Transverse colon (tissue), 4 donors: ENCODE results near the gene GLI3. TPM values are rescaled to one million over a fixed set of nuclear protein-coding genes. Genes with fewer than 3 reads are reported as not detected.
A peak's percentile ranks its signal among the peaks of the same experiment; 100 is the strongest.

Experiments
- DNase-seq: peaks from one replicate; pipeline ENCODE4 v3.0.0-alpha.2; 2019
- H3K27ac ChIP-seq, 4 donors: fragments of 200-600 bp; sonication (generic); 2 replicates each; pipeline ENCODE4 v1.5.1; 2016 to 2018; ENCODE audit warnings: inconsistent platforms in 4 of 4
- H3K27me3 ChIP-seq: fragments of 200-600 bp; sonication (generic); 2 replicates; pipeline ENCODE4 v1.5.1; 2017; ENCODE audit warnings: inconsistent platforms
- H3K36me3 ChIP-seq, 4 donors: fragments of 200-600 bp; sonication (generic); 2 replicates each; pipeline ENCODE4 v1.5.1; 2017 to 2019; ENCODE audit warnings: inconsistent platforms in 4 of 4
- H3K4me1 ChIP-seq, 4 donors: fragments of 200-600 bp; sonication (generic); 2 replicates each; pipeline ENCODE4 v1.5.1; 2017 to 2020; ENCODE audit warnings: inconsistent platforms in 4 of 4
- H3K4me3 ChIP-seq, 4 donors: fragments of 200-600 bp; sonication (generic); 1 replicate in 1 of 4; 2 replicates in 3 of 4; pipeline versions ENCODE4 v1.5.1 to v1.6.1; 2017 to 2019; ENCODE audit warnings: inconsistent platforms in 4 of 4
- H3K9me3 ChIP-seq, 2 donors: fragments of 200-600 bp; sonication (generic); 2 replicates each; pipeline ENCODE4 v1.5.1; 2017 to 2019; ENCODE audit warnings: inconsistent platforms in 2 of 2
- CTCF ChIP-seq, 5 experiments: fragments of 200-600 bp in 3 of 5; fragments of 450-650 bp in 2 of 5; sonication (generic) in 3 of 5; IDR thresholded peaks; 1 replicate in 2 of 5; 2 replicates in 3 of 5; pipeline ENCODE4 v1.5.1; 2016 to 2017; ENCODE audit warnings: antibody characterized with exemption in 5 of 5, inconsistent platforms in 3 of 5, mild to moderate bottlenecking in 2 of 5, moderate library complexity in 1 of 5
- EP300 ChIP-seq: sonication (generic); formaldehyde crosslinking; IDR thresholded peaks from one replicate; pipeline ENCODE4 v1.6.1; 2017; ENCODE audit warnings: antibody characterized with exemption, low read depth
- POLR2A ChIP-seq: fragments of 450-650 bp; IDR thresholded peaks from one replicate; pipeline ENCODE4 v1.6.1; 2016; ENCODE audit warnings: antibody characterized with exemption, mild to moderate bottlenecking, moderate library complexity
- POLR2AphosphoS5 ChIP-seq, 3 donors: sonication (generic); formaldehyde crosslinking; IDR thresholded peaks; one replicate each; pipeline ENCODE4 v1.6.1; 2016; ENCODE audit warnings: antibody characterized with exemption in 3 of 3
- WGBS, 2 donors: methylation state at CpG; one replicate each; pipeline ENCODE4 v1.1.5; 2018; ENCODE audit warnings: low coverage in 1 of 2; 5-methylcytosine and 5-hydroxymethylcytosine counted together
- in situ Hi-C, 4 donors: fragments of 200-750 bp; cut with MboI; loops; one replicate each; pipeline versions ENCODE4 v1.15.0 to v1.15.1; 2017; ENCODE audit warnings: low sequenced_read_pairs in 3 of 4, low pct_ligation_motif_present in 1 of 4, low pct_unique_long_range_greater_than_20kb in 1 of 4
- intact Hi-C: fragments of 100-400 bp; cut with DNase I; formaldehyde crosslinking; loops from one replicate; pipeline ENCODE4 v1.15.1; 2023; ENCODE audit warnings: low total_unique reads
- total RNA-seq, 4 donors: library from RNA; depleted of rRNA; stranded (reverse); fragments of >200 nt; gene quantifications; one replicate each; pipeline ENCODE4 v1.1.0, GENCODE V29; 2016

The GLI3 gene
- total RNA-seq, 4 donors from 2014 or later: 3.7 to 41.1 (median 5.3) TPM

GRCh38 chr7:42106562-42106961 is 130.4 kb downstream of the GLI3 start:
- in situ Hi-C loops: no loop called here
- no peak for DNase-seq
- WGBS, 2 donors: 33 to 63% methylated on average over 1 to 3 of the region's 3 CpGs
- TF ChIP-seq EP300 (no peak), POLR2AphosphoS5 (IDR thresholded peaks at IDR 0.05) (no peak), CTCF (IDR thresholded peaks at IDR 0.05) (no peak), POLR2A (no peak)
- H3K4me3 ChIP-seq: no peak overlapping the region
- intact Hi-C loops: no loop called here
- H3K27me3 ChIP-seq: no peaks in the 10 kb centered on the region
- H3K4me1 ChIP-seq: peaks cover 4 to 38% (median 8%) of the 10 kb centered on the region in 4 donors
- no peaks in the 10 kb centered on the region for H3K9me3 ChIP-seq
- peak overlapping the region in 3 of 4 donors; percentile 2 to 44 (median 15) for H3K27ac ChIP-seq
- no peaks in the 10 kb centered on the region for H3K36me3 ChIP-seq

GRCh38 chr7:42105554-42106358 is 131.3 kb downstream of the GLI3 start:
- Histone ChIP-seq H3K4me1 (peaks cover 4 to 38% (median 8%) of the 10 kb centered on the region in 4 donors), H3K36me3 (no peaks in the 10 kb centered on the region), H3K27ac (peak overlapping the region in 3 of 4 donors; percentile 10 to 44 (median 15)), H3K27me3 (no peaks in the 10 kb centered on the region), H3K9me3 (no peaks in the 10 kb centered on the region), H3K4me3 (no peak overlapping the region)
- WGBS, 2 donors: 51 to 66% methylated on average over 10 to 12 of the region's 12 CpGs
- in situ Hi-C loops: no loop called here
- intact Hi-C loops: no loop called here
- TF ChIP-seq POLR2AphosphoS5 (IDR thresholded peaks at IDR 0.05) (no peak), EP300 (no peak), POLR2A (no peak)
- DNase-seq: no peak

GRCh38 chr7:42104694-42105093 is 132.3 kb downstream of the GLI3 start:
- no peak for TF ChIP-seq CTCF (IDR thresholded peaks at IDR 0.05)
- TF ChIP-seq EP300: no peak
- TF ChIP-seq POLR2A: no peak
- TF ChIP-seq POLR2AphosphoS5 (IDR thresholded peaks at IDR 0.05): no peak
- intact Hi-C loops (no loop called here), in situ Hi-C loops (no loop called here)
- DNase-seq: no peak
- Histone ChIP-seq H3K36me3 (no peaks in the 10 kb centered on the region), H3K9me3 (no peaks in the 10 kb centered on the region), H3K27me3 (no peaks in the 10 kb centered on the region), H3K27ac (peak overlapping the region in 3 of 4 donors; percentile 6 to 44 (median 16)), H3K4me3 (no peak overlapping the region), H3K4me1 (peaks cover 4 to 38% (median 8%) of the 10 kb centered on the region in 4 donors)
- WGBS, 2 donors: 67% methylated on average over 2 of the region's 2 CpGs; no CpG with 5 or more reads in 1 of the 2 donors

GRCh38 chr7:42104231-42104630 is 132.8 kb downstream of the GLI3 start:
- intact Hi-C loops: no loop called here
- no peaks in the 10 kb centered on the region for H3K9me3 ChIP-seq
- H3K27ac ChIP-seq: peak overlapping the region in 1 of 4 donors; percentile 16
- H3K4me1 ChIP-seq: peaks cover 4 to 36% (median 8%) of the 10 kb centered on the region in 4 donors
- H3K27me3 ChIP-seq: no peaks in the 10 kb centered on the region
- no peak overlapping the region for H3K4me3 ChIP-seq
- WGBS, 2 donors: 89 to 100% methylated on average over 5 of the region's 5 CpGs
- TF ChIP-seq POLR2AphosphoS5 (IDR thresholded peaks at IDR 0.05): no peak
- in situ Hi-C loops: no loop called here
- DNase-seq: no peak
- no peaks in the 10 kb centered on the region for H3K36me3 ChIP-seq

- H3K27me3 ChIP-seq: no peaks in the 10 kb centered on the region
- peaks cover 4 to 28% (median 8%) of the 10 kb centered on the region in 4 donors for H3K4me1 ChIP-seq
- no peak for DNase-seq
- intact Hi-C loops (no loop called here), in situ Hi-C loops (no loop called here)
- no peak for TF ChIP-seq POLR2AphosphoS5 (IDR thresholded peaks at IDR 0.05)
- no peak for TF ChIP-seq CTCF (IDR thresholded peaks at IDR 0.05)
- TF ChIP-seq EP300: no peak
- no peak for TF ChIP-seq POLR2A
- H3K4me3 ChIP-seq: no peak overlapping the region
- 62 to 82% methylated on average over 2 of the region's 2 CpGs for WGBS, 2 donors
- H3K27ac ChIP-seq: peak overlapping the region in 1 of 4 donors; percentile 1
- no peaks in the 10 kb centered on the region for H3K36me3 ChIP-seq
- no peaks in the 10 kb centered on the region for H3K9me3 ChIP-seq
Observed at GRCh38 chr7:42103456-42103855, 133.6 kb downstream of the GLI3 start.
